Duodenal mucosa (tissue), 2 donors: ENCODE data around the gene NAV3.
"Not testable (repeated sequence)": the region's sequence is repeated elsewhere in the genome, so short reads cannot be mapped to it uniquely, and the experiment has no call there.

Experiments
- H3K27ac ChIP-seq: one replicate; pipeline ENCODE4 v1.7.0; 2013; ENCODE audit warnings: low read depth, low read length
- H3K27me3 ChIP-seq, 2 donors: one replicate each; pipeline ENCODE4 v1.7.0; 2013; ENCODE audit warnings: low read length in 2 of 2, control low read depth in 1 of 2; ENCODE audit not compliant: insufficient read depth in 2 of 2, control insufficient read depth in 1 of 2
- H3K36me3 ChIP-seq, 2 donors: one replicate each; pipeline ENCODE4 v1.7.0; 2013; ENCODE audit warnings: low read length in 2 of 2, control low read depth in 1 of 2; ENCODE audit not compliant: insufficient read depth in 2 of 2, control insufficient read depth in 1 of 2
- H3K4me1 ChIP-seq, 2 donors: one replicate each; pipeline ENCODE4 v1.7.0; 2013; ENCODE audit warnings: low read length in 2 of 2, control low read depth in 1 of 2; ENCODE audit not compliant: insufficient read depth in 2 of 2, control insufficient read depth in 1 of 2
- H3K4me3 ChIP-seq, 2 donors: one replicate each; pipeline ENCODE4 v1.7.0; 2013; ENCODE audit warnings: low read length in 2 of 2, low read depth in 1 of 2
- H3K9ac ChIP-seq, 2 donors: one replicate each; pipeline ENCODE4 v1.7.0; 2013; ENCODE audit warnings: low read length in 2 of 2, low read depth in 1 of 2
- H3K9me3 ChIP-seq, 2 donors: one replicate each; pipeline ENCODE4 v1.7.0; 2013; ENCODE audit warnings: low read length in 2 of 2, control low read depth in 1 of 2; ENCODE audit not compliant: control insufficient read depth in 1 of 2

NAV3 gene

DNA sequence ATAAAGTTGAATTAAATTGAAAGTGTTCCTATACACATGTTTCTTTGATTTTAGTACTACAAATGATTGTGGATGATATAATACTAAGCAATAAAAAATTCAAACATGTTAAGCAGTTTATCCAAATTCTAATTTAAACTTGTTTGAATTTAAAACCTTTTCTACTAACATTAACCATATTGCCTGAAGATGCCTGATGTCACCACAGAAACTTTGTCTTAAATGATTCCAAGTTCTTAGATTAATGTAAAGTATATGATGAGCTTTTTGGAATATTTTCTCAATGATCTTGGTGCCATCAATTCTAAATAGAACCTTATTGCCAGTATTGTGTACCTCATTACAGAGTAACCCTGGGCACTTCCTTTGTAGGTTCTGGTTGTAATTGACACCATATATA lies 259.6 kb downstream of the NAV3 start:
- Histone ChIP-seq H3K4me3 (no peak overlapping the region), H3K36me3 (no peaks in the 10 kb centered on the region), H3K27me3 (no peaks in the 10 kb centered on the region), H3K4me1 (no peaks in the 10 kb centered on the region), H3K9me3 (no peaks in the 10 kb centered on the region), H3K27ac (no peak overlapping the region), H3K9ac (no peak overlapping the region)

DNA sequence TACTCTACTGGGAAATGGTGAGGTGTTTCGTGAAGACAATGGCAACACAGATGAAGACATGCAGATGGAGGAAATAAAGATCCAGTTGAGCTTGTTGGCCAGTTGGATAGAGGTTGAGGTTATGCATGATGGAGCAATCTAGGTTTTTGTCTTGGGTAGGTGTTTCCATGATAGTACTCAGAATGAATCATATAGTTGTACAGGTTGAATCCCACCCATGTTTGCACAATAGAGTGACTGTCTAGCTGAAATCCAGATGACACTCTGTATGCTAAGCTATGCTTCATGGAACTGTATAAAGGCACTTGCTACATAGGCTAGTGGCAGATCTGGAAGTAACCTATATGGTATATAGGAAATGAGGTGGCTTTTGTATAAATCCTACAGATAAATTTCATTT lies 264.9 kb downstream of the NAV3 start:
- no peaks in the 10 kb centered on the region for H3K27me3 ChIP-seq
- H3K4me1 ChIP-seq, result no peaks in the 10 kb centered on the region
- H3K27ac ChIP-seq, result no peak overlapping the region
- no peak overlapping the region for H3K4me3 ChIP-seq
- no peaks in the 10 kb centered on the region for H3K36me3 ChIP-seq
- peaks cover 0 to 3% of the 10 kb centered on the region in 2 donors for H3K9me3 ChIP-seq
- no peak overlapping the region for H3K9ac ChIP-seq

DNA sequence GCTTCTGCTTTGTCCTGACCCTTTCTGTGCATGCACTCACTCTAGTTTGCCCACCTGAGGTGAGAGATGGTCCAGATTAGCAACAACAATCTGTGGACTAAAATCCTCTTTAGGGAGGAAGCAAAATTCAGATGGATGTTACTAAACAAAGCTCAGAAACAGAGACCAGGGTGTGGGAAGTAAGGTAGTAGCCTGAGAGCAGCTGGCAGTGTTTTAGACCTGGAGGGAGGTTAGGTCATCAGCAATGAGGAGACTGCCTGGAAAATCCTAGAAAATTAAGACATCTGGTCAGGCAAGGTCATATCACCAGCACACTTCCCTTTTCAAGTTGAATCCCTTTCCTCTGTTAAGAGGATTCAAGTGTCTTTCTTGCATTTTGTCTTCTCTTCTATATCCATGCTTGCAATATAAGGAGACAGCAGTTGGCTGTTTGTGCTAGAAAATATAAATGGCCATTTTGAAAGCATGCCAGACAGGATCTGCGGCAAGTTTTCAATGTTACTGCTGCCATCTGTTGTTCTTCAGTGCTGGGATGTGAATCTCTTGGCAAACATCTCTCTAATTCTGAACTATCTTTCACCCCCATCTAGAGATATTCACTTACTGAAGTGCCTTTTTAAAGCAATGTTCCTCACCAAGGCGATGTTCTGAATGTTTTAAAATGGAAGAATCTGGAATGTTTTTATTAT lies 266.4 kb downstream of the NAV3 start:
- no peaks in the 10 kb centered on the region for H3K4me1 ChIP-seq
- no peaks in the 10 kb centered on the region for H3K27me3 ChIP-seq
- no peak overlapping the region for H3K4me3 ChIP-seq
- H3K36me3 ChIP-seq, result no peaks in the 10 kb centered on the region
- no peak overlapping the region for H3K27ac ChIP-seq
- no peak overlapping the region for H3K9ac ChIP-seq
- H3K9me3 ChIP-seq, result peaks cover 0 to 3% of the 10 kb centered on the region in 2 donors

DNA sequence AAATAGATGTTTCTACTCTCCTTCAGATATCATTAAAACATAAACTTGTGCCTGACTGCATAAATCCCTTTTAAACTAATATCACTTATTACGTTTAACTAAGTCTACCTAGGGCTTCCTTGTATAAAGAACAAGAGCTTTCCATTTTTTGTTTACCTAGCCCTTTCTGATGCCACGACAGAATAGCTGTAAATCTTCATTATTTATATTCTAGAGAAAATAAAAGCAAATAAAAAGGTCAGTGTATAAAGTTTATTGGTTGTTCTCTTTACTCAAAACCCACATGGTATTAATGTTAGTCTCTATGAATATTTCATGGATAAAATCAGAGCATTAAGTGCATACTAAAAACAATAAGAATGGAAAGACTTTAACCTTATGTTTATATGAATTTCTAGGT lies 269.1 kb downstream of the NAV3 start:
- Histone ChIP-seq H3K27me3 (no peaks in the 10 kb centered on the region), H3K4me3 (no peak overlapping the region), H3K36me3 (no peaks in the 10 kb centered on the region), H3K9me3 (peaks cover 0 to 3% of the 10 kb centered on the region in 2 donors), H3K27ac (no peak overlapping the region), H3K9ac (no peak overlapping the region), H3K4me1 (no peaks in the 10 kb centered on the region)

DNA sequence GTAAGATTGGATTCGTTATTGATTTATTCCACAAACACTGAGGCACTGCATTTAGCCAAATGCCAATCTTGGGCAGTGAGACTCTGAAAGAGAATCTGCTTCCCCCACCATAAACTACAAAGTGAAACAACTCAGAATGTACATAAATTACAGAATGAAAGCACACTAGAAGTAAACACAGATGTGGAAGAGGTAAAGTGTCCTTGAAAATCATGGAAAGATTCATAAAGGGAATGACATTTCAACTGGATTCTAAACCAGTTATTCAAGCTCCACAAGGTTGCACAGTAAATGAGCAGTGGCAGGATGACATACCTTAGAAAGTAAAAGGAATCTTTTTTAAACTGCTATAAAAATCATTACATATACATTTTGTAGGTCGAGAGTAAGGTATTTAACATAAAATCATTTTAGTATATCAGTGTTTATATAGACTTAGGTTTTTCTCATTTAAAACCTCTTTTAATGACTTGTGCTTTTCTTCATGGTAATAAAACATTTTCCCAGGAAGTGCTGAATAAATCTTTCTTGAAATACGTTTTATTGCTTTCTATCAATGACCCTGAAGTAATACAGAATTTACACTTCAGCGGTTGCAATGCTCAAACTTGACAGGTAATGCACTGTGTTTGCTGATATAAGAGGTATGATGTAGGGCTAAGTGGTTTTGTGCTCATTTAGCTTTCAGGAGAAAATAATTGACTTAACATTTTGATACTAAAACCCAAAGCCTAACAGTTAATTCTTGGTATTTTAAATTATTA lies 270.6 kb downstream of the NAV3 start:
- Histone ChIP-seq H3K36me3 (no peaks in the 10 kb centered on the region), H3K4me3 (no peak overlapping the region), H3K9me3 (no peaks in the 10 kb centered on the region), H3K9ac (no peak overlapping the region), H3K27me3 (no peaks in the 10 kb centered on the region), H3K4me1 (no peaks in the 10 kb centered on the region), H3K27ac (no peak overlapping the region)

DNA sequence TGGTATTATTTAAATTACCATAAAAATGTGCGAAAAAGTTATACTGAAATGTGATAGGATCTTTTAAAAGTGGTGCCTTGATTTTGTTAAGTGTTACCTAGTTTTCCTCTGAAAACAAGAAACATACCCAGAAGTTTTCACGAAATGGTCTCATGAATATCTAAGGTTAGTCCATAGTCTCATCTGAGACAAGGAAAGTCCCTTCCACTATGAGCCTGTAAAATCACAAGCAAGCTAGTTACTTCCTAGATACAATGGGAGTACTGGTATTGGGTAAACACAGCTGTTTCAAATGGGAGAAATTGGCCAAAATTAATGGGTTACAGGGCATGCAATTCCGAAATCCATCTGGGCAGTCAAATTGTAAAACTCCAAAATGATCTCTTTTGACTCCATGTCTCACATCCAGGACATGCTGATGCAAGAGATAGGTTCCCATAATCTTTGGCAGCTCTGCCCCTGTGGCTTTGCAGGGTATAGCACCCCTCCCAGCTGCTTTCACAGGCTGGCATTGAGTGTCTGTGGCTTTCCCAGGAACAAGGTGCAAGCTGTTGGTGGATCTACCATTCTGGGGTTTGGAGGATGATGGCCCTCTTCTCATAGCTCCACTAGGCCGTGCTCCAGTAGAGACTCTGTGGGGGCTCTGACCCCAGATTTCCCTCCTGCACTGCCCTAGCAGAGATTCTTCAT lies 271.4 kb downstream of the NAV3 start:
- Histone ChIP-seq H3K4me1 (no peaks in the 10 kb centered on the region), H3K27me3 (no peaks in the 10 kb centered on the region), H3K36me3 (no peaks in the 10 kb centered on the region), H3K4me3 (no peak overlapping the region), H3K27ac (no peak overlapping the region), H3K9me3 (no peaks in the 10 kb centered on the region), H3K9ac (no peak overlapping the region)

DNA sequence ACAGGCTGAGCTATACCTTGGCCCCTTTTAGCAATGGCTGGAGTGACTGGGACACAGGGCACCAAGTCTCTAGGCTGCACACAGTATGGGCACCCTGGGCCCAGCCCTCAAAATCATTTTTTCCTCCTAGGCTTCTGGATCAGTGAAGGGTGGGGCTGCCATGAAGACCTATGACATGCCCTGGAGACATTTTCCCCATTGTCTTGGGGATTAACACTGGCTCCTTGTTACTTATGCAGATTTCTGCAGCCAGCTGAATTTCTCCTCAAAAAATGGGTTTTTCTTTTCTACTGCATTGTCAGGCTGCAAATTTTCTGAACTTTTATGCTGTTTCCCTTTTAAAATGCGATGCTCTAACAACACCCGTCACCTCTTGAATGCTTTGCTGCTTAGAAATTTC lies 272.1 kb downstream of the NAV3 start:
- not testable (repeated sequence) for H3K4me1 ChIP-seq, H3K9me3 ChIP-seq

DNA sequence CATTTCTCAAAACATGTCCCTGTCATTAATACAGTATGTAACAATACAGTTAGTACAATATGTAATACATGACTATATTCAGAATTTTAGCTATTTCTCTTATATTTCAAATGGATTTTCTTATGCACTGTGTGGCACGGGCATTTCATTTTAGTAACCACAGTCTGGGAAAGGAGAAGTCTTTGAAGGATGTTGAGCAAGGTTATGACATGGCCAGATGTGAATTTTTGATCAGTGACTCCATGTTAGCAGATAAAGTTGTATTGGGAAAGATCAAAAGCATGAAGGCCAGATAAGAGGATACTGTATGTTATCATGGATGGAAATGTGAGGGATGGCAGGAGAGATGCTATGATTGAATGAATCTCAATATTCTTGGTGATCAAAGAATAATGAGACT lies 285.2 kb downstream of the NAV3 start:
- Histone ChIP-seq H3K4me3 (no peak overlapping the region), H3K27me3 (no peaks in the 10 kb centered on the region), H3K36me3 (no peaks in the 10 kb centered on the region), H3K27ac (no peak overlapping the region), H3K4me1 (no peaks in the 10 kb centered on the region), H3K9ac (no peak overlapping the region), H3K9me3 (peaks cover 0 to 8% of the 10 kb centered on the region in 2 donors)

More for the DNA sequence above, 272.1 kb downstream of the NAV3 start:
- not testable (repeated sequence) for H3K27me3 ChIP-seq, H3K9ac ChIP-seq, H3K36me3 ChIP-seq, H3K4me3 ChIP-seq, H3K27ac ChIP-seq

DNA sequence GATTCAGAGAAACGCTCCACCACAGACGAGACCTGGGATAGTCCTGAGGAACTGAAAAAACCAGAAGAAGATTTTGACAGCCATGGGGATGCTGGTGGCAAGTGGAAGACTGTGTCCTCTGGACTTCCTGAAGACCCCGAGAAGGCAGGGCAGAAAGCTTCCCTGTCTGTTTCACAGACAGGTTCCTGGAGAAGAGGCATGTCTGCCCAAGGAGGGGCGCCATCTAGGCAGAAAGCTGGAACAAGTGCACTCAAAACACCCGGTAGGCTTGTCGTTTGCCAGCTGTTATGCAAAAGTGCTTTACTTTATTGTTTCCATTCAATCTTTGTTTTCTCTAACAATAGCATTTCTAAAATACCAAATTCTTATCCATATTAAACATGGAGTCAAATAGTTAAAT lies 287.3 kb downstream of the NAV3 start:
- H3K4me1 ChIP-seq, result no peaks in the 10 kb centered on the region
- no peak overlapping the region for H3K9ac ChIP-seq
- H3K27me3 ChIP-seq, result no peaks in the 10 kb centered on the region
- H3K9me3 ChIP-seq, result peaks cover 0 to 5% of the 10 kb centered on the region in 2 donors
- H3K36me3 ChIP-seq, result no peaks in the 10 kb centered on the region
- no peak overlapping the region for H3K27ac ChIP-seq
- no peak overlapping the region for H3K4me3 ChIP-seq

DNA sequence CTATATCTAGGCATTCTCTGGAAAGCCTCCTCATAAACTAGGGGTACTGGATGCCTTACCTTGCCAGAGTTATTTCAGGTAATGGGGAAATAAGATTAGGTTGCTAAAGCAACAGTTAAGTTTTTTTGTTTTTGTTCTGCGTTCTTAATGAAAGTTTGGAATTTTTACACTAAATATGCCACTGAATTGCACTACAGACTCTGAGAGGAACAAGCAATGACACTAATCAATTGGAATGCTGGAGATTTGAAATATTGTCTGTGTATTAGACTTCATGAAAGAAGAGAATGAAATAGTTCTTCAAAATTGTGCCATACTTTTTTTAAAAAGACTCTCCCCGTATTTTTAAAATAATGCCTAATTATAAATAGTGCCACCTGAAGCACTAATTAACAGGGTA lies 287.8 kb downstream of the NAV3 start:
- Histone ChIP-seq H3K9me3 (peaks cover 0 to under 1% of the 10 kb centered on the region in 2 donors), H3K4me3 (no peak overlapping the region), H3K9ac (no peak overlapping the region), H3K4me1 (no peaks in the 10 kb centered on the region), H3K27me3 (no peaks in the 10 kb centered on the region), H3K36me3 (no peaks in the 10 kb centered on the region), H3K27ac (no peak overlapping the region)
